ENCODE results near the gene EED. TPM values are rescaled to one million over a fixed set of nuclear protein-coding genes. Genes with fewer than 3 reads are reported as not detected.

The EED gene
- total and polyA plus RNA-seq, 2 donors from 2014 or later: 14.9 to 21.1 TPM

GRCh38 chr11:86269645-86270044 lies 25.1 kb downstream of the EED start:
- H3K36me3 ChIP-seq (ENCODE audit: control insufficient read depth in 2 of 3, insufficient read depth in 3 of 3, low read length in 3 of 3): peaks cover 0 to 2% (median 0%) of the 10 kb centered on the region in 3 donors
- DNase-seq: no peak
- TF ChIP-seq, protein P1, sequence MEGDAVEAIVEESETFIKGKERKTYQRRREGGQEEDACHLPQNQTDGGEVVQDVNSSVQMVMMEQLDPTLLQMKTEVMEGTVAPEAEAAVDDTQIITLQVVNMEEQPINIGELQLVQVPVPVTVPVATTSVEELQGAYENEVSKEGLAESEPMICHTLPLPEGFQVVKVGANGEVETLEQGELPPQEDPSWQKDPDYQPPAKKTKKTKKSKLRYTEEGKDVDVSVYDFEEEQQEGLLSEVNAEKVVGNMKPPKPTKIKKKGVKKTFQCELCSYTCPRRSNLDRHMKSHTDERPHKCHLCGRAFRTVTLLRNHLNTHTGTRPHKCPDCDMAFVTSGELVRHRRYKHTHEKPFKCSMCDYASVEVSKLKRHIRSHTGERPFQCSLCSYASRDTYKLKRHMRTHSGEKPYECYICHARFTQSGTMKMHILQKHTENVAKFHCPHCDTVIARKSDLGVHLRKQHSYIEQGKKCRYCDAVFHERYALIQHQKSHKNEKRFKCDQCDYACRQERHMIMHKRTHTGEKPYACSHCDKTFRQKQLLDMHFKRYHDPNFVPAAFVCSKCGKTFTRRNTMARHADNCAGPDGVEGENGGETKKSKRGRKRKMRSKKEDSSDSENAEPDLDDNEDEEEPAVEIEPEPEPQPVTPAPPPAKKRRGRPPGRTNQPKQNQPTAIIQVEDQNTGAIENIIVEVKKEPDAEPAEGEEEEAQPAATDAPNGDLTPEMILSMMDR (IDR thresholded peaks at IDR 0.05; ENCODE audit: borderline replicate concordance, extremely low read depth, insufficient read depth): no peak

GRCh38 chr11:86274503-86274902 lies 29.9 kb downstream of the EED start:
- FAIRE-seq: no peak
- peak in 1 of 5 donors; percentile 3 for DNase-seq

More at GRCh38 chr11:86269645-86270044, 25.1 kb downstream of the EED start:
- Histone ChIP-seq H3K4me1 (ENCODE audit: control insufficient read depth in 2 of 3, insufficient read depth in 2 of 3, low read depth in 1 of 3, low read length in 3 of 3) (no peaks in the 10 kb centered on the region), H3K27ac (ENCODE audit: low read depth in 2 of 2, low read length in 2 of 2) (no peak overlapping the region), H3K9ac (ENCODE audit: low read length in 3 of 3) (no peak overlapping the region), H3K27me3 (ENCODE audit: control insufficient read depth, insufficient read depth, low read length) (no peaks in the 10 kb centered on the region), H3K9me3 (ENCODE audit: control insufficient read depth in 2 of 3, insufficient read depth in 1 of 3, low read length in 3 of 3) (no peaks in the 10 kb centered on the region), H3K4me3 (ENCODE audit: low read length in 3 of 3) (no peak overlapping the region)
- intact Hi-C loops (cut with DNase I): no loop called here
- FAIRE-seq: no peak

DNA sequence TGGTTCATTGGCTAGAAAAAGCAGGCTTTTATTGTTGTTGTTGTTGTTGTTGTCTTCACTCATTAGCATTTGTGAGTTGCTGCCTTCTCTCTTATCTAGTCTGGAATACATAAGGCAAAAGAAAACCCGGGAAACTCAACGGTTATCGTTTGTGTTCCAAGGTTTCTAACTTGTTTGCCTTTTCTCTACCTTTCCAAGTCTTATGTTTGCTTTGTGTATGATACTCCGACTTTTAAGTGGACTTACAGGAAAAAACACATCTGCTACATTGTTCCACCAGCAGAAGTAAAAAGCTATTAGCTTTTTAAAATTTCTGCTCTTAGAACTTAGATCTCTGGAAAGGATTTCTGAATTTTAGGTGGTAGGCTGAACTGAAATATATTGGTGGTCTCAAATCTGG lies 30.4 kb downstream of the EED start:
- DNase-seq (no peak), FAIRE-seq (no peak)
- Histone ChIP-seq H3K4me1 (ENCODE audit: control insufficient read depth in 2 of 3, insufficient read depth in 2 of 3, low read depth in 1 of 3, low read length in 3 of 3) (no peaks in the 10 kb centered on the region), H3K9ac (ENCODE audit: low read length in 3 of 3) (no peak overlapping the region), H3K4me3 (ENCODE audit: low read length in 3 of 3) (no peak overlapping the region), H3K36me3 (ENCODE audit: control insufficient read depth in 2 of 3, insufficient read depth in 3 of 3, low read length in 3 of 3) (peaks cover 9 to 25% (median 9%) of the 10 kb centered on the region in 3 donors), H3K27me3 (ENCODE audit: control insufficient read depth, insufficient read depth, low read length) (no peaks in the 10 kb centered on the region), H3K27ac (ENCODE audit: low read depth in 2 of 2, low read length in 2 of 2) (no peak overlapping the region), H3K9me3 (ENCODE audit: control insufficient read depth in 2 of 3, insufficient read depth in 1 of 3, low read length in 3 of 3) (no peaks in the 10 kb centered on the region)
- TF ChIP-seq, protein P1 (IDR thresholded peaks at IDR 0.05; ENCODE audit: borderline replicate concordance, extremely low read depth, insufficient read depth): no peak
- intact Hi-C loops (cut with DNase I): no loop called here

More at GRCh38 chr11:86274503-86274902, 29.9 kb downstream of the EED start:
- intact Hi-C loops (cut with DNase I): no loop called here
- Histone ChIP-seq H3K4me1 (ENCODE audit: control insufficient read depth in 2 of 3, insufficient read depth in 2 of 3, low read depth in 1 of 3, low read length in 3 of 3) (no peaks in the 10 kb centered on the region), H3K4me3 (ENCODE audit: low read length in 3 of 3) (no peak overlapping the region), H3K27ac (ENCODE audit: low read depth in 2 of 2, low read length in 2 of 2) (no peak overlapping the region), H3K9ac (ENCODE audit: low read length in 3 of 3) (no peak overlapping the region), H3K9me3 (ENCODE audit: control insufficient read depth in 2 of 3, insufficient read depth in 1 of 3, low read length in 3 of 3) (no peaks in the 10 kb centered on the region), H3K36me3 (ENCODE audit: control insufficient read depth in 2 of 3, insufficient read depth in 3 of 3, low read length in 3 of 3) (peaks cover 6 to 20% (median 9%) of the 10 kb centered on the region in 3 donors), H3K27me3 (ENCODE audit: control insufficient read depth, insufficient read depth, low read length) (no peaks in the 10 kb centered on the region)
- TF ChIP-seq, protein P1 (IDR thresholded peaks at IDR 0.05; ENCODE audit: borderline replicate concordance, extremely low read depth, insufficient read depth): no peak
